ENCODE measurements around the gene CAMK2N1. TPM values are rescaled to one million over a fixed set of nuclear protein-coding genes. Genes with fewer than 3 reads are reported as not detected.

CAMK2N1 gene
- polyA plus RNA-seq, 1 experiment = 83.1 TPM

DNA sequence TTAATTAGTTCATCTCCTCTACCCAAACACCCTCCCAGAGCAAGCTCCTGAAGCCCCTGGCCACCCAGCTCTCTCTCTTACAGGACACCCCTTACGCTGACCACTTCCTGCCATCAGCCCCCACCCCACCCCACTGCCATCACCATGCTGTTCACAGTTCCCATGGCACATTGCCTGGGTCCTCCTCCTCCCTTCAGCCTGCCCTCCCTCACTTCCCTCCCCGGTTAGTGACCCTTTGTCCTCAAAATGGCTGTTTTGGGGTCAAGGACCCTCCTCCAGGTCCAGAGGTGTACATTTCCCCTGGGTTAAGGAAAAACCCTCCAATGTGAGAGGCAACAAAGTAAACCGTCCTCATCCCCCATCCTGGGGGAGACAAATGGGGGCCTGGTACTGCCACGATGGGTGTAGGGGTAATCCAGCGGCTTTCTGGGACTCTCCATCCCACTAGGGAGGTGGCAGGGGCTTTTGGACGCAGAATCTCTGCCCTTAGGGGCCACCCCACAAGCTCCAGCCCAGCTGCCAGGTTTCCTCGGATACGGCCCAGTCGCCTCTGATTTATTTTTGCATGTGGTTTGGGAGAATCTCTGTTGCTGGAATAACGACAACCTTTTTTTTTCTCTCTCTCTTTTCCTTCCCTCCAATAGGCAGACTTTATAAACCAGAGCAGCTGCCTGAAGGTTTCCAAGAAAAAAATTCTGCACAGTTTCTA lies 8.5 kb downstream of the CAMK2N1 start:
- ChIA-PET POLR2A (interaction anchor here (0.6 kb wide), 1 partner anchor 265 kb away, joined by 4 read pairs; no protein-coding TSS in a partner anchor), CTCF (interaction anchor here (0.5 kb wide), 1 partner anchor 265 kb away, joined by 5 read pairs; no protein-coding TSS in a partner anchor)
- DNase-seq (ENCODE audit: low read depth, low spot score) = no peak
- TF ChIP-seq, protein P1, sequence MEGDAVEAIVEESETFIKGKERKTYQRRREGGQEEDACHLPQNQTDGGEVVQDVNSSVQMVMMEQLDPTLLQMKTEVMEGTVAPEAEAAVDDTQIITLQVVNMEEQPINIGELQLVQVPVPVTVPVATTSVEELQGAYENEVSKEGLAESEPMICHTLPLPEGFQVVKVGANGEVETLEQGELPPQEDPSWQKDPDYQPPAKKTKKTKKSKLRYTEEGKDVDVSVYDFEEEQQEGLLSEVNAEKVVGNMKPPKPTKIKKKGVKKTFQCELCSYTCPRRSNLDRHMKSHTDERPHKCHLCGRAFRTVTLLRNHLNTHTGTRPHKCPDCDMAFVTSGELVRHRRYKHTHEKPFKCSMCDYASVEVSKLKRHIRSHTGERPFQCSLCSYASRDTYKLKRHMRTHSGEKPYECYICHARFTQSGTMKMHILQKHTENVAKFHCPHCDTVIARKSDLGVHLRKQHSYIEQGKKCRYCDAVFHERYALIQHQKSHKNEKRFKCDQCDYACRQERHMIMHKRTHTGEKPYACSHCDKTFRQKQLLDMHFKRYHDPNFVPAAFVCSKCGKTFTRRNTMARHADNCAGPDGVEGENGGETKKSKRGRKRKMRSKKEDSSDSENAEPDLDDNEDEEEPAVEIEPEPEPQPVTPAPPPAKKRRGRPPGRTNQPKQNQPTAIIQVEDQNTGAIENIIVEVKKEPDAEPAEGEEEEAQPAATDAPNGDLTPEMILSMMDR (IDR thresholded peaks at IDR 0.05; ENCODE audit: low read depth, low read length) = no peak
- no peaks in the 10 kb centered on the region for H3K27me3 ChIP-seq (ENCODE audit: control insufficient read depth, insufficient read depth, low read length)
- no peak overlapping the region for H3K4me3 ChIP-seq (ENCODE audit: low read depth, low read length)
- no peaks in the 10 kb centered on the region; the same call in 1 of the 2 replicates for H3K9me3 ChIP-seq (ENCODE audit: control insufficient read depth, insufficient read depth, low read length)
- H3K27ac ChIP-seq (ENCODE audit: low read depth, low read length) = peak overlapping the region; percentile 57

DNA sequence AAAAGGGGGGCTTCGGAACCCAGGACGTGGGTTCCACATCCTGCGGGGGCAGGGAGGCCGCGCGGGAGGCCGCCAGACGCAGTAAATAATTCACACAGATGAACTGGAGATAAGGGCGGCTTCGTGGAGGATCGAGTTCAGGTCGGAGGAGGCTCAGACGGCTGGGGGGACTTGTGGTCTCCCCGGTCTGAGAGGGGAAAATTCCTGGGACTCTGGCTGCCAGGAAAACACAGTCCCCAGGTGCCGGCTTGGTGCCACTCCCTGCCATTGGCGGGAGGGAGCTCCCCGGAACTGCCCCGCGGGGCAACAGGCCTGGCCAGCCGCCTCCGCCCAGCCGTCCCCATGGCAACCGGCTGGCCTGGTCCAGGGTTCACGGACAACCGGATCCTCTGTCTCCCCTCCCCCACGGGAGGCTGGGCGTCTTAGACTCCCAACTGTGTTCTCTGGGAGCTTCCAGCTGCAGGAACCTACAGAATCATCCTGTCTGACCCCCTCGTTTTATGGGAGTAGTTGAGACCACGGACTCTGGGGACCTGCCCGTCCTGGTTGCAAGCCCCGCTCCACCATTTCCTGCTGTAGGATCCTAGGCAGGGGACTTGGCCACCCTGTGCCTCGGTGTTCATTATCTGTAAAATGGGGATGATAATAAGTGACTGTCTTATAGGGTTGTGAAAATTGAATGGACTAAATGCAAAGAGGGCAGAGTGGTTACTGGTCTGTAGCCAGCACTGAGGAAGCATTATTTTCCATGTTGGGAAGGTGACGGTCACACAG lies 9.6 kb downstream of the CAMK2N1 start:
- TF ChIP-seq, protein P1 (IDR thresholded peaks at IDR 0.05; ENCODE audit: low read depth, low read length) = no peak
- ChIA-PET CTCF (interaction anchor here (0.5 kb wide), 1 partner anchor 264 kb away, joined by 5 read pairs; no protein-coding TSS in a partner anchor), POLR2A (no interaction called here)
- Histone ChIP-seq H3K9me3 (ENCODE audit: control insufficient read depth, insufficient read depth, low read length) (no peaks in the 10 kb centered on the region; the same call in 1 of the 2 replicates), H3K4me3 (ENCODE audit: low read depth, low read length) (no peak overlapping the region), H3K27ac (ENCODE audit: low read depth, low read length) (no peak overlapping the region), H3K27me3 (ENCODE audit: control insufficient read depth, insufficient read depth, low read length) (no peaks in the 10 kb centered on the region)
- DNase-seq (ENCODE audit: low read depth, low spot score) = no peak

DNA sequence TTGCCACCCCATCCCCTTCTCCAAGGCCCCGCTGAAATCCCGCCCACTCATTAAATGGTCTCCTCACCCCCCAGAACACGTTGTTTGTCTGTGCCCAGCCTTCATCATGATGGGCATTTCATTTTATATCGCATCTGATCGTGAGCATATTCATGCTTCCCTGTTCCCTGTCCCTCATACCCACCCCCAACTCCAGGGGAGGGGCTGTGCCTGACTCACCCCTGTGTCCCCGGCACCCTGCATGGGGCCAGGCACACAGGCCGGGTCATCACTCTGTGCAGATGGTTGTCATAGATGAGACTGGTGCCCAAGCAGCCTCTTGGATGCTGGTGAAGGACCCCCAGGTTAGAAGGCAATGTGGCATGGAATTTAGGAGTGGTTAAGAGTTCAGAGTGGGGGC lies 11.0 kb downstream of the CAMK2N1 start:
- H3K4me3 ChIP-seq (ENCODE audit: low read depth, low read length) = no peak overlapping the region
- TF ChIP-seq, protein P1 (IDR thresholded peaks at IDR 0.05; ENCODE audit: low read depth, low read length) = no peak
- H3K27me3 ChIP-seq (ENCODE audit: control insufficient read depth, insufficient read depth, low read length) = peaks cover 3% of the 10 kb centered on the region
- DNase-seq (ENCODE audit: low read depth, low spot score) = no peak
- peak overlapping the region; percentile 11 for H3K27ac ChIP-seq (ENCODE audit: low read depth, low read length)
- CTCF ChIA-PET = interaction anchor here (1.6 kb wide), 1 partner anchor 19 kb away, joined by 4 read pairs; no protein-coding TSS in a partner anchor
- POLR2A ChIA-PET = interaction anchor here (1.1 kb wide), 1 partner anchor 8 kb away, joined by 3 read pairs; no protein-coding TSS in a partner anchor
- no peaks in the 10 kb centered on the region; the same call in 1 of the 2 replicates for H3K9me3 ChIP-seq (ENCODE audit: control insufficient read depth, insufficient read depth, low read length)

DNA sequence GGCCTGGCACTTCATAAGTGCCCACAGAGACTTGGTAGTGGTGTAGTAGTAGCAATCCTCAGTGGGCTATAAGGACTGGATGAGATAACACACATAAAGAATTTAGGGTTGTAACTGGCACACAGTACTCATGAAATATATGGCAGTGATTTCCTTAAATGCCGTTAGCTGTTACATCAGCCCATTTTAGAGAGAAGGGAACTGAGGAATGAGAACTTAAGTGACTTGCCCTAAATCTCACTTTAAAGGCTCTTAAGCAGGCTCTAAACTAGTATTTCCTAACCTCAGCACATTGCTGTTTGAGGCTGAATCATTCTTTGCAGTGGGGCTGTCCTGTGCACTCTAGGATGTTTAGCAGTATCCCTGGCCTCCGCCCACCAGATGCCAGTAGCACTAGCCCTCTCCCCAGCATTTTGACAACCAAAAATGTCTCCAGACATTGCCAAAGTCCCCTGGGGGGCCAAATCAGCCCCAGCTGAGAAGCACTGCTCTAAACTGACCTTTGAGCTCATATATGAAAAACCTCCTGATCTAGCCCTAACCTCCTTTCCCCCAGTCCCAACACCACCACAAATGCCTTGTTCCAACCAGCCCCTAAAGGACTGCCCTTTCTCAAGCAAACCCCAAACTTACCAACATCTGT lies 11.6 kb downstream of the CAMK2N1 start:
- ChIA-PET POLR2A (interaction anchor here (1.1 kb wide), 1 partner anchor 9 kb away, joined by 3 read pairs; no protein-coding TSS in a partner anchor), CTCF (interaction anchor here (1.0 to 1.6 kb wide), 3 partner anchors 20 to 262 kb away, joined by 3 to 4 read pairs (median 4); no protein-coding TSS in a partner anchor)
- Histone ChIP-seq H3K9me3 (ENCODE audit: control insufficient read depth, insufficient read depth, low read length) (no peaks in the 10 kb centered on the region; the same call in 1 of the 2 replicates), H3K4me3 (ENCODE audit: low read depth, low read length) (no peak overlapping the region), H3K27ac (ENCODE audit: low read depth, low read length) (peak overlapping the region; percentile 11), H3K27me3 (ENCODE audit: control insufficient read depth, insufficient read depth, low read length) (peaks cover 3% of the 10 kb centered on the region)
- no peak for DNase-seq (ENCODE audit: low read depth, low spot score)
- TF ChIP-seq, protein P1 (IDR thresholded peaks at IDR 0.05; ENCODE audit: low read depth, low read length) = no peak

Measured in AG04450 (cell line).